Measurements from ENCODE around the gene PNMA1. TPM values are rescaled to one million over a fixed set of nuclear protein-coding genes. Genes with fewer than 3 reads are reported as not detected.

Gene PNMA1
- total RNA-seq, 4 donors from 2014 or later = 4.6 to 8.5 (median 6.6) TPM

DNA sequence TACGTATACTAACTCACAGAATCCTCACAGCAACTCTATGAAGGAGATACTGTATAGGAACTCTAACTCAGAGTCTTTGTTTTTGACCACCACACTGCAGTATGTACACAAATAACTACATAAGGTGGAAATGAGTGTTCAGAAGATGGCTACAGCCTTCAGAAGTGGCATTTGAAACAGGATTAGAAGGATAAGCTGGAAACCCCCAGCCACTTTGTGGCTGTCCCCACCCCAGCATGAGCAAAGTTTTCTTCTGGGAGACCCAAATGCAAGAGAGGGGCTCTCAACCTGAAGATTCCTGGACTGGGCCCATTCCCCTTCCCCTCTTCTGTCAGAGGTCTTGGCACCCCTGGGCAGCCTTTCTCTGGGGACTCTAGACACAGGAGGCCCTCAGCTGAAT, 43.2 kb upstream of the PNMA1 start:
- H3K4me3 ChIP-seq (ENCODE audit: low read depth, poor library complexity, severe bottlenecking) = no peak overlapping the region
- whole genome bisulfite sequencing, 2 donors = 61 to 88% methylated on average over 1 of the region's 1 CpG
- intact Hi-C loops (cut with DNase I; ENCODE audit: low total_unique reads) = no loop called here
- no peak for DNase-seq (ENCODE audit: low spot score in 2 of 2)
- no peak for TF ChIP-seq POLR2A (IDR thresholded peaks at IDR 0.05)
- TF ChIP-seq CTCF (IDR thresholded peaks at IDR 0.05) = no peak

- intact Hi-C loops (cut with DNase I; ENCODE audit: low total_unique reads) = no loop called here
- peak; percentile 72 to 94 for DNase-seq (ENCODE audit: low spot score in 2 of 2)
- TF ChIP-seq POLR2A (IDR thresholded peaks at IDR 0.05) = no peak
- no peak for TF ChIP-seq CTCF (IDR thresholded peaks at IDR 0.05)
- H3K4me3 ChIP-seq (ENCODE audit: low read depth, poor library complexity, severe bottlenecking) = no peak overlapping the region
- WGBS, 2 donors = 5 to 11% methylated on average over 5 of the region's 5 CpGs
Measured at GRCh38 chr14:73755434-73756014, 41.3 kb upstream of the PNMA1 start.

GRCh38 chr14:73754911-73755360, 40.8 kb upstream of the PNMA1 start:
- 3 to 5% methylated on average over 8 of the region's 8 CpGs for WGBS, 2 donors
- TF ChIP-seq CTCF (IDR thresholded peaks at IDR 0.05) = no peak
- no peak for TF ChIP-seq POLR2A (IDR thresholded peaks at IDR 0.05)
- peak; percentile 51 to 91 for DNase-seq (ENCODE audit: low spot score in 2 of 2)
- intact Hi-C loops (cut with DNase I; ENCODE audit: low total_unique reads) = no loop called here
- H3K4me3 ChIP-seq (ENCODE audit: low read depth, poor library complexity, severe bottlenecking) = no peak overlapping the region

DNA sequence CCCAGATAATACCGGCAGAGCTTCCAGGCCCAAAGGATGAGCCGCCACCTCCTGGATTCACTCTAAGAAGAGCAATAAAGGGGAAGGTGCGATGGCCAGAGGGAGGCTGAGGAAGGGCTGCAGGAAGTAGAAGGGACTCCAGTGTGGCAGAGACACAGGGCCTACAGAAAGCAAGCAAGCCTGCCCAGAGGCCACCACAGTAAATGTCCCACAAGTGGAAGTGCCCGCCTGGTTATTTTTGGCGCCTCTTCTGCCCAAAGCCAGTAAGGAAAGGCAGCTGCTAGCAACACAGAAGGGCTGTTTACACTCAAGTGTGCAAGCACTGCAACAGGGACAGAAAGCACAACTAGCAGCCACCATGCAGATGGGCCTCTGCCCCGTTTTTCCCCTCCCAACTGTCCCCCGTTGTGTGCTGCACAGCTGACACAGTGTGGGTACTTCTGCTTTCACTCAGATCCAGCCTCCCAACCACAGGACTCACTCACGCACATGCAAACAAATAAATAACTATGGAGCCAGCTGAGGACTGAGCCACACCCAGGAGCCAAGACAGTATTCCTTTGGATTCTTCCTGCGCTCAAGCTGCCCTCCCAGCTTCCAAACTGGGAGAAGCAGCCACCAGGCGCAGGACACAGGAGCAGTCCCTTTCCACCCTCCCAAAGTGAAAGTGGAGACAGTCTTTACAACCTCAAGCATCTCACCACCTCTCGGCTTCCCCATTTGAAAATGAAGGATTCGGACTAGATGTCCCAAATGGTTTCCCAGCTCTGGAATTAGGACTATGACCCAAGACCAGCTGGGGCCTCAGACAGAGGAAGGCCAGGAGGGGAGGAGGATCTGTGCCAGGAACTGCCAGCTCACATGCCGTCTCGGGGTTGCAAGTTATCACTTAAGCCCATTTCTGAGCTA, 40.0 kb upstream of the PNMA1 start:
- H3K4me3 ChIP-seq (ENCODE audit: low read depth, poor library complexity, severe bottlenecking) = no peak overlapping the region
- 7% methylated on average over 14 of the region's 14 CpGs for WGBS, 2 donors
- TF ChIP-seq CTCF (IDR thresholded peaks at IDR 0.05) (no peak), POLR2A (IDR thresholded peaks at IDR 0.05) (no peak)
- intact Hi-C loops (cut with DNase I; ENCODE audit: low total_unique reads) = no loop called here
- peak; percentile 70 to 90 for DNase-seq (ENCODE audit: low spot score in 2 of 2)

GRCh38 chr14:73753124-73753886, 39.1 kb upstream of the PNMA1 start:
- peak in 1 of 2 donors; percentile 90 for DNase-seq (ENCODE audit: low spot score in 2 of 2)
- no peak overlapping the region for H3K4me3 ChIP-seq (ENCODE audit: low read depth, poor library complexity, severe bottlenecking)
- TF ChIP-seq CTCF (IDR thresholded peaks at IDR 0.05) = no peak
- TF ChIP-seq POLR2A (IDR thresholded peaks at IDR 0.05) = no peak
- intact Hi-C loops (cut with DNase I; ENCODE audit: low total_unique reads) = no loop called here
- WGBS, 2 donors = 12 to 20% methylated on average over 7 to 9 of the region's 9 CpGs
